ENCODE measurements around the gene TBC1D3C.
"Not testable (repeated sequence)": the region's sequence is repeated elsewhere in the genome, so short reads cannot be mapped to it uniquely, and the experiment has no call there.

Gene TBC1D3C

DNA sequence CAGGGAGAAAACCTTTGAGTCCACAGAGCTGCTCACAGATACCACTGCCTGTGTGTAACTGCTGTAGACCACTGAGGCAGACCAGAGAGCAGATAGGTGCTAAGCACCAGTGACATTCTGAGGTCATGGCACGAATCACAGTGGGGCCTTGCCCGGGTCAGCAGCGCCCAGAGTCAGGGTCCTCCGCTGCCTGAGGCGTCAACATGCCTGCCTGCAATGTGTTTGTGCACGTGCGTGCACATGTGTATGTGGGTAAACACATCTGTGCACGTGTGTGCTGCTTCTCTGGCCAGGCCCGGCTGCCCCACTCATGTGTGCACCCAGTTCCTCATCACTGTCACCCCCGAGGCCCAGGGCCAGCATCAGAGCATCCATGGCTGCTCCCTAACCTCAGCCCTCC, at the start of gene TBC1D3C:
TBC1D3C (minus strand) TSS at position 101 of the 400 bp plus-strand sequence. CDS start 1,568 bp downstream, outside the sequence.
- FAIRE-seq, result not testable (repeated sequence)

GRCh38 chr17:38099262-38099661, 30.8 kb upstream of the TBC1D3C start:
- FAIRE-seq, result not testable (repeated sequence)

GRCh38 chr17:38094059-38094694, 25.7 kb upstream of the TBC1D3C start:
- not testable (repeated sequence) for FAIRE-seq

GRCh38 chr17:38088120-38088519, 19.7 kb upstream of the TBC1D3C start:
- not testable (repeated sequence) for FAIRE-seq

- not testable (repeated sequence) for FAIRE-seq
Measured at GRCh38 chr17:38087344-38087743, 18.9 kb upstream of the TBC1D3C start.
